Midbrain (tissue), 1 donor: ENCODE results near the gene PAPPA.

Experiments used
- DNase-seq: peaks from one replicate; lab custom pipeline; 2025; lab: John Stamatoyannopoulos, UW

PAPPA gene

GRCh38 chr9:116383936-116384335, 230.3 kb downstream of the PAPPA start:
- no peak for DNase-seq

GRCh38 chr9:116387934-116388698, 234.5 kb downstream of the PAPPA start:
- no peak for DNase-seq

GRCh38 chr9:116389541-116390302, 236.1 kb downstream of the PAPPA start:
- DNase-seq: no peak

- DNase-seq: no peak
These were observed 237.0 kb downstream of the PAPPA start for GRCh38 chr9:116390303-116391228.

- no peak for DNase-seq
These were observed 237.8 kb downstream of the PAPPA start for GRCh38 chr9:116391306-116391900.

GRCh38 chr9:116393198-116393597, 239.6 kb downstream of the PAPPA start:
- no peak for DNase-seq

- DNase-seq: no peak
These were observed 240.5 kb downstream of the PAPPA start for GRCh38 chr9:116394070-116394469.

- no peak for DNase-seq
These were observed 241.5 kb downstream of the PAPPA start for GRCh38 chr9:116394894-116395698.

GRCh38 chr9:116395699-116396037, 242.1 kb downstream of the PAPPA start:
- DNase-seq: no peak

GRCh38 chr9:116403171-116403570, 249.6 kb downstream of the PAPPA start:
- no peak for DNase-seq

- DNase-seq: no peak
These were observed 250.6 kb downstream of the PAPPA start for GRCh38 chr9:116404228-116404627.

GRCh38 chr9:116405321-116405720, 251.7 kb downstream of the PAPPA start:
- no peak for DNase-seq

- no peak for DNase-seq
These were observed 252.9 kb downstream of the PAPPA start for GRCh38 chr9:116406469-116406868.

GRCh38 chr9:116409129-116409528, 255.5 kb downstream of the PAPPA start:
- no peak for DNase-seq

GRCh38 chr9:116409638-116410037, 256.0 kb downstream of the PAPPA start:
- DNase-seq: no peak

- no peak for DNase-seq
These were observed 257.9 kb downstream of the PAPPA start for GRCh38 chr9:116411506-116411905.

GRCh38 chr9:116414374-116414773, 260.8 kb downstream of the PAPPA start:
- no peak for DNase-seq

GRCh38 chr9:116416421-116416820, 262.8 kb downstream of the PAPPA start:
- no peak for DNase-seq

GRCh38 chr9:116417464-116417863, 263.9 kb downstream of the PAPPA start:
- no peak for DNase-seq

GRCh38 chr9:116419181-116419580, 265.6 kb downstream of the PAPPA start:
- DNase-seq: no peak

- DNase-seq: no peak
These were observed 267.5 kb downstream of the PAPPA start for GRCh38 chr9:116420993-116421538.
